HL-60 (cell line): ENCODE results near the gene KYAT1.
A peak's percentile ranks its signal among the peaks of the same experiment; 100 is the strongest.
"Not testable (repeated sequence)": the region's sequence is repeated elsewhere in the genome, so short reads cannot be mapped to it uniquely, and the experiment has no call there.

Experiments used
- DNase-seq, 2 experiments: peaks; one replicate each; pipeline ENCODE4 v3.0.0-alpha.2; 2010 to 2020; ENCODE audit warnings: low read depth in 1 of 2, low spot score in 1 of 2
- H3K27ac ChIP-seq: fragments of 250-450 bp; sonication (Bioruptor Pico); replicated peaks from 2 replicates; pipeline ENCODE4 v1.5.1; 2020; ENCODE audit warnings: mild to moderate bottlenecking, moderate library complexity
- H3K27me3 ChIP-seq: fragments of 250-450 bp; sonication (Bioruptor Pico); 2 replicates; pipeline ENCODE4 v1.5.1; 2021; ENCODE audit warnings: mild to moderate bottlenecking, moderate library complexity; ENCODE audit not compliant: insufficient read depth, poor library complexity, severe bottlenecking
- H3K4me3 ChIP-seq: replicated peaks from 2 replicates; pipeline ENCODE4 v1.5.1; 2011; ENCODE audit warnings: mild to moderate bottlenecking, control low read depth, low read length; ENCODE audit not compliant: insufficient read depth
- GABPA ChIP-seq: IDR thresholded peaks from 2 replicates; pipeline ENCODE4 v1.6.1; 2012; ENCODE audit warnings: low read depth
- POLR2AphosphoS5 ChIP-seq: IDR thresholded peaks from 2 replicates; pipeline ENCODE4 v1.6.1; 2012; ENCODE audit warnings: low read depth
- SPI1 ChIP-seq: IDR thresholded peaks from 2 replicates; pipeline ENCODE4 v1.6.1; 2012; ENCODE audit warnings: low read depth, mild to moderate bottlenecking, borderline replicate concordance
- TF ChIP-seq, protein P1 (sequence below): IDR thresholded peaks from 2 replicates; pipeline ENCODE4 v1.6.1; 2012; ENCODE audit warnings: low read depth; ENCODE audit not compliant: insufficient replicate concordance
- TF ChIP-seq, protein P2 (sequence below): IDR thresholded peaks from one replicate; pipeline ENCODE4 v1.5.1; 2011; ENCODE audit warnings: low read length, control low read depth, inconsistent platforms; ENCODE audit not compliant: insufficient read depth

KYAT1 gene

DNA sequence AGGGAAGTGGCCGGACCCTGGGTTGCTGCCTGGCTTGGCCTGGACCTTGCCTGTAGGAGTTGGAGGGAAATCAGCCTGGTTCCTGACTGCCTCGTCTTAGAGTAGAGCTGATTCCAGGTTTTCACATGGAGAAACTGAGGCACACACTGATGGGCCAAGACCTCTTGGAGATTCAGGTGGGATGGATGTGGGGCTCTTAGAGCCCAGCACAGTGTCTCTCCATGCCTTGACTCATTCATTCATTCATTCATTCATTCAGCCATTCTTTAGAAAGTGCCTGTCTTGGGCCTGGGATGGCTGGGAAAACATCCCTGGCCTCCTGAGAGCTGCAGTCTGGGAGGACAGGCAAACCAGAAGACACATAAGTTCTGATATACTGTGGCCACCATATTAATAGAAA lies 2.4 kb upstream of the KYAT1 start:
- no peak for TF ChIP-seq POLR2AphosphoS5
- TF ChIP-seq, protein P1, sequence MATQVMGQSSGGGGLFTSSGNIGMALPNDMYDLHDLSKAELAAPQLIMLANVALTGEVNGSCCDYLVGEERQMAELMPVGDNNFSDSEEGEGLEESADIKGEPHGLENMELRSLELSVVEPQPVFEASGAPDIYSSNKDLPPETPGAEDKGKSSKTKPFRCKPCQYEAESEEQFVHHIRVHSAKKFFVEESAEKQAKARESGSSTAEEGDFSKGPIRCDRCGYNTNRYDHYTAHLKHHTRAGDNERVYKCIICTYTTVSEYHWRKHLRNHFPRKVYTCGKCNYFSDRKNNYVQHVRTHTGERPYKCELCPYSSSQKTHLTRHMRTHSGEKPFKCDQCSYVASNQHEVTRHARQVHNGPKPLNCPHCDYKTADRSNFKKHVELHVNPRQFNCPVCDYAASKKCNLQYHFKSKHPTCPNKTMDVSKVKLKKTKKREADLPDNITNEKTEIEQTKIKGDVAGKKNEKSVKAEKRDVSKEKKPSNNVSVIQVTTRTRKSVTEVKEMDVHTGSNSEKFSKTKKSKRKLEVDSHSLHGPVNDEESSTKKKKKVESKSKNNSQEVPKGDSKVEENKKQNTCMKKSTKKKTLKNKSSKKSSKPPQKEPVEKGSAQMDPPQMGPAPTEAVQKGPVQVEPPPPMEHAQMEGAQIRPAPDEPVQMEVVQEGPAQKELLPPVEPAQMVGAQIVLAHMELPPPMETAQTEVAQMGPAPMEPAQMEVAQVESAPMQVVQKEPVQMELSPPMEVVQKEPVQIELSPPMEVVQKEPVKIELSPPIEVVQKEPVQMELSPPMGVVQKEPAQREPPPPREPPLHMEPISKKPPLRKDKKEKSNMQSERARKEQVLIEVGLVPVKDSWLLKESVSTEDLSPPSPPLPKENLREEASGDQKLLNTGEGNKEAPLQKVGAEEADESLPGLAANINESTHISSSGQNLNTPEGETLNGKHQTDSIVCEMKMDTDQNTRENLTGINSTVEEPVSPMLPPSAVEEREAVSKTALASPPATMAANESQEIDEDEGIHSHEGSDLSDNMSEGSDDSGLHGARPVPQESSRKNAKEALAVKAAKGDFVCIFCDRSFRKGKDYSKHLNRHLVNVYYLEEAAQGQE, result no peak
- TF ChIP-seq GABPA, result no peak
- TF ChIP-seq, protein P2, sequence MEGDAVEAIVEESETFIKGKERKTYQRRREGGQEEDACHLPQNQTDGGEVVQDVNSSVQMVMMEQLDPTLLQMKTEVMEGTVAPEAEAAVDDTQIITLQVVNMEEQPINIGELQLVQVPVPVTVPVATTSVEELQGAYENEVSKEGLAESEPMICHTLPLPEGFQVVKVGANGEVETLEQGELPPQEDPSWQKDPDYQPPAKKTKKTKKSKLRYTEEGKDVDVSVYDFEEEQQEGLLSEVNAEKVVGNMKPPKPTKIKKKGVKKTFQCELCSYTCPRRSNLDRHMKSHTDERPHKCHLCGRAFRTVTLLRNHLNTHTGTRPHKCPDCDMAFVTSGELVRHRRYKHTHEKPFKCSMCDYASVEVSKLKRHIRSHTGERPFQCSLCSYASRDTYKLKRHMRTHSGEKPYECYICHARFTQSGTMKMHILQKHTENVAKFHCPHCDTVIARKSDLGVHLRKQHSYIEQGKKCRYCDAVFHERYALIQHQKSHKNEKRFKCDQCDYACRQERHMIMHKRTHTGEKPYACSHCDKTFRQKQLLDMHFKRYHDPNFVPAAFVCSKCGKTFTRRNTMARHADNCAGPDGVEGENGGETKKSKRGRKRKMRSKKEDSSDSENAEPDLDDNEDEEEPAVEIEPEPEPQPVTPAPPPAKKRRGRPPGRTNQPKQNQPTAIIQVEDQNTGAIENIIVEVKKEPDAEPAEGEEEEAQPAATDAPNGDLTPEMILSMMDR, result no peak
- no peak for TF ChIP-seq SPI1
- Histone ChIP-seq H3K27me3 (no peaks in the 10 kb centered on the region), H3K4me3 (no peak overlapping the region), H3K27ac (no peak overlapping the region)
- DNase-seq, result no peak

GRCh38 chr9:128882677-128883603 lies 1.2 kb upstream of the KYAT1 start:
- H3K27ac ChIP-seq, result peak overlapping the region; percentile 84
- TF ChIP-seq SPI1 (no peak), GABPA (no peak), POLR2AphosphoS5 (no peak)
- TF ChIP-seq, protein P2, result no peak
- TF ChIP-seq, protein P1, result no peak
- peak overlapping the region; percentile 94 for H3K4me3 ChIP-seq
- no peaks in the 10 kb centered on the region for H3K27me3 ChIP-seq
- DNase-seq, result no peak

GRCh38 chr9:128877852-128878251 lies 3.9 kb downstream of the KYAT1 start:
- DNase-seq, result no peak
- Histone ChIP-seq H3K27me3 (no peaks in the 10 kb centered on the region), H3K4me3 (no peak overlapping the region), H3K27ac (no peak overlapping the region)
- TF ChIP-seq POLR2AphosphoS5 (no peak), SPI1 (no peak), GABPA (no peak)
- TF ChIP-seq, protein P2, result no peak
- TF ChIP-seq, protein P1, result no peak

DNA sequence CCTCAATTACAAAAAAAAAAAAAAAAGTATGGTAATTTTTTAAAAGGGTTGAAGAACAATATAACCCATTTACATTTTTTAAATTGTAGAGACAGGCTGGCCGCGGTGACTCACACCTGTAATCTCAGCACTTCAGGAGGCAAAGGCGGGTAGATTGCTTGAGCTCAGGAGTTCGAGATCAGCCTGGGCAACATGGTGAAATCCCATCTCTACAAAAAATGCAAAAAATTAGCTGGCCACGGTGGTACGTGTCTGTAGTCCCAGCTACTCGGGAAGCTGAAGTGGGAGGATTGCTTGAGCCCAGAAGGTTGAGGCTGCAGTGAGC lies 10.8 kb downstream of the KYAT1 start:
- DNase-seq, H3K4me3 ChIP-seq, H3K27ac ChIP-seq, H3K27me3 ChIP-seq: not testable (repeated sequence)
